Endodermal cell (in vitro differentiated cells): Measurements from ENCODE around the gene MSANTD3. TPM values are rescaled to one million over a fixed set of nuclear protein-coding genes. Genes with fewer than 3 reads are reported as not detected.

Experiments used
- DNase-seq: peaks from one replicate; pipeline ENCODE4 v3.0.0-alpha.2; 2017
- H3K27ac ChIP-seq: 2 replicates; pipeline ENCODE4 v1.5.1; 2013; ENCODE audit warnings: mild to moderate bottlenecking, low read depth, low read length, moderate library complexity
- H3K27me3 ChIP-seq: 2 replicates; pipeline ENCODE4 v1.6.1; 2013; ENCODE audit warnings: mild to moderate bottlenecking, low read length, moderate library complexity; ENCODE audit not compliant: insufficient read depth, control insufficient read depth, poor library complexity, severe bottlenecking
- H3K36me3 ChIP-seq: 2 replicates; pipeline ENCODE4 v1.7.0; 2013; ENCODE audit warnings: mild to moderate bottlenecking, low read length, moderate library complexity; ENCODE audit not compliant: control insufficient read depth, insufficient read depth
- H3K4me1 ChIP-seq: one replicate; pipeline ENCODE4 v1.7.0; 2013; ENCODE audit warnings: low read length; ENCODE audit not compliant: control insufficient read depth, insufficient read depth
- H3K4me3 ChIP-seq: 2 replicates; pipeline ENCODE4 v1.5.1; 2013; ENCODE audit warnings: mild to moderate bottlenecking, low read length, moderate library complexity
- H3K9ac ChIP-seq: 2 replicates; pipeline ENCODE4 v1.6.1; 2013; ENCODE audit warnings: mild to moderate bottlenecking, low read length, moderate library complexity; ENCODE audit not compliant: poor library complexity, severe bottlenecking; ENCODE audit errors: extremely low read depth
- H3K9me3 ChIP-seq: 2 replicates; pipeline ENCODE4 v1.6.1; 2013; ENCODE audit warnings: mild to moderate bottlenecking, low read length, moderate library complexity; ENCODE audit not compliant: control insufficient read depth
- H3K27ac Mint-ChIP-seq: 2 replicates; pipeline ENCODE4 v1.8.0; 2020; ENCODE audit warnings: mixed read lengths
- H3K27me3 Mint-ChIP-seq: 2 replicates; pipeline ENCODE4 v1.8.0; 2021; ENCODE audit warnings: mild to moderate bottlenecking, mixed read lengths; ENCODE audit not compliant: insufficient read depth
- H3K36me3 Mint-ChIP-seq: 2 replicates; pipeline ENCODE4 v1.8.0; 2020; ENCODE audit warnings: low read depth, mixed read lengths
- H3K4me1 Mint-ChIP-seq: 2 replicates; pipeline ENCODE4 v1.8.0; 2020; ENCODE audit warnings: mixed read lengths
- H3K4me3 Mint-ChIP-seq: 2 replicates; pipeline ENCODE4 v1.8.0; 2020; ENCODE audit warnings: mild to moderate bottlenecking, moderate library complexity, mixed read lengths
- H3K9me3 Mint-ChIP-seq: 2 replicates; pipeline ENCODE4 v1.8.0; 2020; ENCODE audit warnings: mild to moderate bottlenecking, mixed read lengths
- CTCF ChIP-seq: fragments of 200-600 bp; sonication (generic); conservative IDR thresholded peaks from 2 replicates; pipeline ENCODE4 v1.5.0; 2021; ENCODE audit warnings: antibody characterized with exemption, mild to moderate bottlenecking
- WGBS, 2 experiments: methylation state at CpG; one replicate each; pipeline versions ENCODE4 v1.1.5 to v1.1.7; 2013; ENCODE audit warnings: missing lambda C conversion rate in 2 of 2, mixed read lengths in 1 of 2; ENCODE audit not compliant: insufficient coverage in 1 of 2, insufficient read length in 1 of 2; 5-methylcytosine and 5-hydroxymethylcytosine counted together
- total RNA-seq, 2 donors: library from RNA; stranded (reverse); fragmentation: NEBNext Ultra II Directional in 1 of 2; extraction: Animal tissue kit (Norgen Biotek cat#: 25700) in 1 of 2; gene quantifications; 2 replicates in 1 of 2; 3 replicates in 1 of 2; pipeline ENCODE4 v1.2.1, GENCODE V29; 2021

The MSANTD3 gene
- total RNA-seq, 2 donors from 2014 or later: 29.8 to 32.2 TPM

- Histone ChIP-seq H3K4me3 (no peak overlapping the region), H3K27ac (no peak overlapping the region), H3K27me3 (no peaks in the 10 kb centered on the region), H3K9me3 (peaks cover 32% of the 10 kb centered on the region), H3K4me1 (no peaks in the 10 kb centered on the region), H3K36me3 (no peaks in the 10 kb centered on the region), H3K9ac (no peak overlapping the region)
- no peak for DNase-seq
- Mint-ChIP-seq H3K36me3 (no peaks in the 10 kb centered on the region), H3K4me1 (no peaks in the 10 kb centered on the region), H3K4me3 (no peak overlapping the region), H3K27me3 (peaks cover 16% of the 10 kb centered on the region), H3K27ac (no peak overlapping the region), H3K9me3 (peaks cover 32% of the 10 kb centered on the region)
- WGBS, 2 experiments: 93 to 95% methylated on average over 4 to 5 of the region's 5 CpGs
- TF ChIP-seq CTCF: no peak
Observed at GRCh38 chr9:100408546-100409175, 18.3 kb upstream of the MSANTD3 start.

- Histone ChIP-seq H3K9ac (no peak overlapping the region), H3K4me1 (no peaks in the 10 kb centered on the region), H3K27me3 (no peaks in the 10 kb centered on the region), H3K9me3 (peaks cover 32% of the 10 kb centered on the region), H3K36me3 (no peaks in the 10 kb centered on the region), H3K4me3 (no peak overlapping the region), H3K27ac (no peak overlapping the region)
- peaks cover 16% of the 10 kb centered on the region for H3K27me3 Mint-ChIP-seq
- TF ChIP-seq CTCF: no peak
- H3K4me3 Mint-ChIP-seq: no peak overlapping the region
- peaks cover 32% of the 10 kb centered on the region for H3K9me3 Mint-ChIP-seq
- no peak for DNase-seq
- 88 to 100% methylated on average over 1 of the region's 1 CpG for WGBS, 2 experiments
- no peak overlapping the region for H3K27ac Mint-ChIP-seq
- no peaks in the 10 kb centered on the region for H3K36me3 Mint-ChIP-seq
- H3K4me1 Mint-ChIP-seq: no peaks in the 10 kb centered on the region
Observed at GRCh38 chr9:100409176-100409556, 17.8 kb upstream of the MSANTD3 start.

GRCh38 chr9:100411472-100412283 lies 15.3 kb upstream of the MSANTD3 start:
- H3K9ac ChIP-seq: no peak overlapping the region
- peak overlapping the region; percentile 67 for H3K4me3 Mint-ChIP-seq

More at GRCh38 chr9:100411472-100412283, 15.3 kb upstream of the MSANTD3 start:
- H3K9me3 Mint-ChIP-seq: peaks cover 23% of the 10 kb centered on the region
- H3K9me3 ChIP-seq: peaks cover 30% of the 10 kb centered on the region
- H3K27me3 Mint-ChIP-seq: peaks cover 18% of the 10 kb centered on the region
- 46 to 53% methylated on average over 29 to 38 of the region's 38 CpGs for WGBS, 2 experiments
- peak overlapping the region; percentile 85 for H3K27ac Mint-ChIP-seq
- H3K4me1 ChIP-seq: no peaks in the 10 kb centered on the region
- no peak overlapping the region for H3K27ac ChIP-seq
- no peak for TF ChIP-seq CTCF
- H3K36me3 ChIP-seq: no peaks in the 10 kb centered on the region
- no peaks in the 10 kb centered on the region for H3K27me3 ChIP-seq
- H3K4me3 ChIP-seq: peak overlapping the region; percentile 71
- no peaks in the 10 kb centered on the region for H3K4me1 Mint-ChIP-seq
- no peaks in the 10 kb centered on the region for H3K36me3 Mint-ChIP-seq
- DNase-seq: peak; percentile 96
